ENCODE measurements around the gene WBP2.
"Not testable (repeated sequence)": the region's sequence is repeated elsewhere in the genome, so short reads cannot be mapped to it uniquely, and the experiment has no call there.

WBP2 gene

GRCh38 chr17:75888484-75888883 lies 33.3 kb upstream of the WBP2 start:
- no peak for DNase-seq

DNA sequence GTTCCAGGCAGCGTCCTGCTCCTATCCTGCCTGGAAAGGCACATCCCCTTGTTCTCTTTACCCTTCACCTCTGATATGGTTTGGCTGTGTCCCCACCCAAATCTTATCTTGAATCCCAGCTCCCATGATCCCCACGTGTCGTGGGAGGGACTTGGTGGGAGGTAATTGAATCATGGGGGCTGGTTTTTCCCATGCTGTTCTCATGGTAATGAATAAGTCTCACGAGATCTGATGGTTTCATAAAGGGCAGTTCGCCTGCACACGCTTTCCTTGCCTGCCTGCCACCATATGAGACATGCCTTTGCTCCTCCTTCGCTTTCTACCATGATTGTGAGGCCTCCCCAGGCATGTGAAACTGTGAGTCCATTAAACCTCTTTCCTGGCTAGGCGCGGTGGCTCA lies 30.7 kb upstream of the WBP2 start:
- DNase-seq: not testable (repeated sequence)

- no peak for DNase-seq
Measured at GRCh38 chr17:75885431-75885830, 30.3 kb upstream of the WBP2 start.

DNA sequence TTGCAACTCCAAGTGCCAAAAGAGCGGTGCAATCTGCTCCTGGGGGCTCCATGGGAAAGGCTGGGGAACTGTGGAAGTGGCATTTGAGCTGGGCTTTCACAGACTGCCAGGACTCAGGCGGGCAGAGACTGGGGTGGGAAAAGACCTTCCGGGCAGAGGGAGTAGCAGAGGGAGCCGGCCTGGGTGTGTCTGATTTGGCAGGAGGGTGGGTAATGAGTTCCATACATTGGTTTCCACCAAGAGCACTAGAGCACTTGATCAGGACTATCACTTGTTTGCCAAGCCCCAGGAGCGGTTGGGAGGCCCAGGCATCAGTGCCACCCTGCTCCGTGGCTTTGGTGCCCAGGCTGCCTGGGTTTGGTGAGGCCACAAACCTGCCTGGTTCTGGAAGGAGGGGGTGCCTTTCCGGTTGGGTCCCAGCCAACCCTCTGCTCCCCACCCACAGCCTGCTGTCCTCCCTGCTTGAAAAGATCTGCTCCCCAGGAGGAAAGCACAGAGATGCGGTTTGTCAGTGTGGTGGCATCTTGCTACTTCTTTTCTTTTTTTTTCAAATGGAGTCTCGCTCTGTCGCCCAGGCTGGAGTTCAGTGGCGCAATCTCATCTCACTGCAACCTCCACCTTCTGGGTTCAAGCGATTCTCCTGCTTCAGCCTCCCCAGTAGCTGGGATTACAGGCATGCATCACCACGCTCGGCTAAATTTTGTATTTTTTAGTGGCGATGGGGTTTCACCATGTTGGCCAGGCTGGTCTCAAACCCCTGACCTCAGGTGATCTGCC lies 26.7 kb upstream of the WBP2 start:
- DNase-seq: no peak

- no peak for DNase-seq
Measured at GRCh38 chr17:75880266-75880665, 25.1 kb upstream of the WBP2 start.

- no peak for DNase-seq
Measured at GRCh38 chr17:75878174-75878998, 23.3 kb upstream of the WBP2 start, which contains the start of gene TRIM47. TRIM47 (minus strand) TSS chr17:75878581; CDS start chr17:75878548, 33 bp downstream.

DNA sequence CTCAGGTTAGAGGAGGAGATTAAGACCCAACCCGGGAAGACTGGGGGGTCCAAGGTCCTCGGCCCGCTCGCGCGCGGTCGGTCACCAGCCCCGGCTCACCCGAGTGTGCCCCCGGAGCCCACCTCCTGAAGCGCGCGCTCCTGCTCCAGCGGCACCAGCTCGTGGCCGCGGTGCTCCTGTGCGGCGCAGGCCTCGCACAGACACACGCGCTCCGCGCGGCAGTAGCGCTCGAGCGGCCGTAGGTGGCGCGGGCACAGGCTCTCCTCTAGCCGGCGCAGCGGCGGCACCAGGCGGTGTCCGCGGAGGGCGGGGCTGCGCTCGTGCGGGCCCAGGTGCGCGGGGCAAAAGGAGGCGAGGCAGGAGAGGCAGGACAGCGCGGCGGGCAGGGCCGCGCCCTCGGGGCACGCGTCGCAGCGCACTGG lies 22.6 kb upstream of the WBP2 start:
- no peak for DNase-seq

DNA sequence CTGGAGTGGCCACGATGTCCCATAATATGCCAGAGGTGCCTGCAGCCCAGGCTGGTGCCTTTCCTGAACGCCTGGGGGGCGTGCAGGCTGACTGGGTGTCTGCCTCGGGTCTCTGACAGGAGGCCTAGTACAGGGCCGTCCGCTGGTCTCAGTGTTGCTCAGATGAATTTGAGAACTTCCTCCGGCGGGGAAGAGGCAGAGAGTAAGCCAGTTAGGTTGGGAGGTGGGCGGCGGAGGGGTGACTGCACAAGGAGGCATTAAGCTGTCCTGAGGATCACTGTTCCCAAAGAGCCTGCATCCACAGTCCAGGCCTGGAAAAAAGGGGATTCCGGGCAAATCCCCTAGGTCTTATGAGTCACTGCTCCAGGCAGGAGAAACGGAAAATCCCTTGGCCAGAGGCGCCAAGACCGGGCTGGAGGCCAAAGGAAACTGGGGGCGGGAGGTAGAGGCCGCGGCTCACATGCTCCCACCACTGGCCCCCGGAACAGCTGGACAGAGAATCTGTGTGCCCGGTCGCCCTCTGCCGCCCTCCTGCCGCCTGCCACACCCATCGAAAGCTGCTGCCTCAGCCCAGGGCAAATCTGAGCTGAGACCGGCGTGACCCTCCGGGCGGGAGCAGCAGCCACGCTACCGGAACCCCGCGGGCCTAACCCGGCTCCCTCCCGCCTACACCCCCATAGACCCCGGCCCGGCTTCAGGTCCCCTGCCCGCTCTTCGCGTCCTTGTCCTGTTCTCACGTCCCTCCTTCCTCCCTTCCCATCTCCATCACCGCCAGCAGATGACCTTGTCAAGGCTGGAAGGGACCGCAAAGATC lies 22.0 kb upstream of the WBP2 start:
- DNase-seq: no peak

DNA sequence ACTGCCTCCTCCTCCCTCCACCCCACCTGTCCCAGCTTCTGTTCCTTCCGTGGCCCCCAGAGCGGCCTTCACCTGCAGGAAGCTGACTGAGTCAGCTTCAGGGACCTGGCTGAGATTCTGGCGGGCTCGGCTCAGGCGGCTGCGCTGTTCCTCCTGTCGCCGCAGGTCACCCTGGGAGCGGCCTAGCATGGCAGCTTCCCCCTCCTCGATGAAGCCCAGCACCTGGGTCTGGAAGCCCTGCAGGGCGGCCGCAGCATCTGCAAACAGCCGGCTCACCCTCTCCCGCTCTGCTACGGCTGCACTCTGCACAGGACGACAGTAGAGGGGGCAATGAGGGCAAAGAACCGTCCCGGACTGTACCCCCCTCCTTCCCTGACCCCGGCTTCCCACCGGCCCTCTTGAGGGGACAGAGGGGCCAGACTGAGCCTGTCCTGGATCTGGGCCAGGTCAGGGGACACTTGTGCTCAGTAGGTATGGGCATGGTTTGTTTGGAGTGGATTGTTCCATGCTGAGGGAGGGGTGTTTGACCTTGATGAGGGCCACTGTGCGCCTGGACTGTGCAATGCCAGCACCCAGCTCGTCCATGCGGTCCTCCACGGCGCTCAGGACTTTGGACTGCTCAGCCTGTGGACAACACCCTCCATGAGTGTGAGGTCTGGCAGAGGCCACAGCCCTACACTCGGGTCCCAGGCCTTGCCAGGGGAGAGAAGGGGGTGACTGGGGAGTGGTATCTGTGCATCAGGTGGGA lies 21.2 kb upstream of the WBP2 start:
- no peak for DNase-seq

DNA sequence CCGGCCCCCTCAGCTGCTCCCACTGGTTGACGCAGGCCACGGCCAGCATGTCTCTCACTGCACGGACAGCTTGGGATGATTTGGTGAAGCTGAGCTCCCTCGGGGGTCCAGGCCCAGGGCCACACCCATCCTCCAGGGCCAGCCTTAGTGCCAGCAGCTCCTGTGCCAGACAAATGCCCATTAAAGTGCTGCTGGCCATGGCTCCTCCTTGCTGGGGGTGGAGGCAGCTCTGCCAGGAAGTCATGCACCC lies 20.7 kb upstream of the WBP2 start:
- no peak for DNase-seq

- DNase-seq: no peak
Measured at GRCh38 chr17:75875182-75875939, 20.2 kb upstream of the WBP2 start.

DNA sequence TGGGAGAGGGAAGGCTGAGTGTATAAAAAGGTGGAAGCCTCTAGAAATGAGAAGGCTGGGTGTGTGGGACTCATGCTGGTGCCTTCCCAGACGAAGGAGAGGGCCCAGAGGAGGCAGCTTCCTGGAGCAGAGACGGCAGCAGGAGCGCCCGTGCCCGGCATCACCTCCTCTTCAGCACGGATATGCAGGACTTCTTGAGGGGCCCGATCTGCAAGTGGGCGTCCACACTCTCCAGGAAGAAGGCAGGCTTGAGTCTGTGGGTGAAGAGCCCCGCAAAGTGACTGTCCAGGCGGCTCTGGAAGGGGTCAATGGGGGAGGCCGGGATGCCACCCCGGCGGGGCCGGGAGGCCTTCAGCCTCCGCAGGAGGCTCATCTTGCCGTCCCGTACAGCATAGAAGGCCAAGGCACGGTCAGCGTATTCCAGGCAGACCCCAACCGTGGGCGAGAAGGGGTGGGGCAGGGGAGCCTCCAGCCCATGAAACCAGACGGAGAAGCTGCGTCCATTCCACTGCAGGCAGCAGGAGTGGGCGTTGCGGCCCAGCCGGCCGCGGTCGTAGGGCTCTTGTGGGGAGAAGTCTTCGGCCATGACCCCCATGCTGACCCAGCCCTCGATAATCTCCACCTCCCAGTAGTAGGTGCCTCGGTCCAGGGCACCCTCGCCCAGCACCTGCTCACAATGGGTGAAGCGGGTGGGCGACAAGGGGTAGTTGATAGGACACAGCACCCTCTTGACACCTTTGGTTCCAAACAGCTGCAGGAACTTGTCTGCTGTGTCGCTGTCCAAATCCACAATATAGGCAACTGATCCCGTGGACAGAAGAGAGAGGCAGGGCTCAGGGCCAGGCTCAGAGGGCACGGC lies 19.4 kb upstream of the WBP2 start:
- no peak for DNase-seq

DNA sequence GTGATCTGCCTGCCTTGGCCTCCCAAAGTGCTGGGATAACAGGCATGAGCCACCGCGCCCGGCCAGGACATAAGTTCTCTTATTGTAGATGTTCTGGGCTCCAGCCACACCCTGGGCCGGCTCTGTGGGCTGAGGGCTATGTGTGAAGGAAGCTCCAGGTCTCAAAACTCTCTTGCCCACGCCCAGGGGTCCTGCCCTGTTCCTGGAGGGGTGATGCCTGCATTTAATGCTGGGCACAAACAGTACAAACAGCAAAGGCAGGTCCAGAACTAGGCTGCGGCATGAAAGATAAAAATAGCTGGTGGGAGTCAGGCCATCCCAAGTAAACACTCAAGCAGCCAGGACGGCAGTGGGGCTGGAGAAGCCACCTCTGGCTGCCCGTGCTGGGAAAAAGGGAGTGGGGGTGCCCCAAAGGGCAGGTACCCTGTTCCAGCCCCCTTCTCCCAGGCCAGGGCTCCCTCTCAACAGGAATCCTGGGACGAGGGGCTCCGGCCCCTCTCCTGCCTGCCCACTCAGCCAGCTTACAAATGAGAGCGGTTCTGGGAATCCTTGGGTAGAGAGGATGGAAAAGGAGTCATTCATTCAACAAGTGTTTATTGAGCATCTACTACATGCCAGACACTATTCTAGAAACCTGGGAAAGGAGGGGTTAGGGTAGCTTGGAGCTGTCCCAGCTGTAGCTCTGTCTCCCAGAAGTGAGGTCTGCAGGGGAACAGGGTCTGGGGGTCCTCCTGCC lies 18.6 kb upstream of the WBP2 start:
- no peak for DNase-seq

DNA sequence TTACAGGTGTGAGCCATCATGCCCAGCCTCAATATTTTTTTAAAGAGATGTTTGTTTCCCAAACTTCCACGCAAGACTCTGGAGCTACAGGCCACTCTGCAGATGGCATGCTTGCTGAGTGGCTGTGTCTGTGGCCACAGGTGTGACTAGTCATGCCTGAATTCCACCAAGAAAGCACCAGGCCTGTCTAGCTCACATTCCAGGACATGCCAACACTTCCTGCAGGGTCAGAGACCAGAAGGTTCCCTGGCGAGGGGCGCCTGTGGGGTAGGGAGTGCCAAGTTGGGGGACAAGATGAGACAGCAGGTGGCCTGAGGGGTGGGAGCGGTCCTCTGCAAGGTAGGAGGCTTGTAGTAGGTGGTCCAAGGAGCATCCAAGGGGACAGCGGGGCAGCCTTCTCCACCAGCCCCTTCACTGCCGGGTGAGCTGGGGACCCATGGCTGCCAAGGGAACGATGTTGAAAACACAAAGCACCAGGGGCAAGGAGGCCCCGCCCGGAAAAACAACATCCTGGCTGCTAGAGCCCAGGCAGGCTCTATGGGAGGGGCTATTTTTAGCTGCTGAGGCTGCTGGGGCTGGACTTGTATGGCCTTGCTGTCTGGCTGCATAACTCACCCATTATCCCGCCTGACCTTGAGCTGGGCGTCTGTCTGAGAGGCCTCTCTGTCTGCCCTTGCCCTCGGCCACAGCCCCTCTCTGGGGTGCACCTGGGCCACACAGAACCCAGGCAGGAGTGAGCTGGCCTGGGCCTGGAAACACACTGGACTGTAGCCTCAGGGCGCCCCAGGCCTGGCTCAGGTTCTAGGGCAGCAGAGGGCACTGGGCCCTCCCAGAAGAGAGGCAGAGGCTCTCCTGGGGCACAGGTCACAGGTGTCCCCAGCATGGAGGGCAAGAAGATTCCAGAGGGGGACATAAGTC lies 17.6 kb upstream of the WBP2 start:
- DNase-seq: no peak

GRCh38 chr17:75870228-75870627 lies 15.1 kb upstream of the WBP2 start:
- not testable (repeated sequence) for DNase-seq

- DNase-seq: no peak
Measured at GRCh38 chr17:75869282-75870141, 14.4 kb upstream of the WBP2 start.

- not testable (repeated sequence) for DNase-seq
Measured at GRCh38 chr17:75868730-75869281, 13.7 kb upstream of the WBP2 start.

All from SIG-M5 (cell line).